HG03342 (cell line): ENCODE measurements around the gene ATE1.
"Not testable (repeated sequence)": the region's sequence is repeated elsewhere in the genome, so short reads cannot be mapped to it uniquely, and the experiment has no call there.

Source experiments
- ATAC-seq: cut with Tn5 transposase; IDR thresholded peaks from one replicate; pipeline ENCODE4 v1.9.1; 2021; ENCODE audit warnings: mild to moderate bottlenecking, moderate library complexity; ENCODE audit not compliant: unreplicated experiment

The ATE1 gene

GRCh38 chr10:121702351-121703320 is 225.2 kb downstream of the ATE1 start:
- no peak for ATAC-seq

- no peak for ATAC-seq
Measured at GRCh38 chr10:121700416-121700815, 227.4 kb downstream of the ATE1 start.

DNA sequence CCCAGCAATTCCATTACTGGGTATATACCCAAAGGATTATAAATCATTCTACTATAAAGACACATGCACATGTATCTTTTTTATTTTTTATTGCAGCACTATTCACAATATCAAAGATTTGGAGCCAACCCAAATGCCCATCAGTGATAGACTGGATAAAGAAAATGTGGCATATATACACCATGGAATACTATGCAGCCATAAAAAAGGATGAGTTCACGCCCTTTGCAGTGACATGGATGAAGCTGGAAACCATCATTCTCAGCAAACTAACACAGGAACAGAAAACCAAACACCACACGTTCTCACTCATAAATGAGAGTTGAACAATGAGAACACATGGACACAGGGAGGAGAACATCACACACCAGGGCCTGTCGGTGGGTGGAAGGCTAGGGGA is 228.1 kb downstream of the ATE1 start:
- ATAC-seq = not testable (repeated sequence)

DNA sequence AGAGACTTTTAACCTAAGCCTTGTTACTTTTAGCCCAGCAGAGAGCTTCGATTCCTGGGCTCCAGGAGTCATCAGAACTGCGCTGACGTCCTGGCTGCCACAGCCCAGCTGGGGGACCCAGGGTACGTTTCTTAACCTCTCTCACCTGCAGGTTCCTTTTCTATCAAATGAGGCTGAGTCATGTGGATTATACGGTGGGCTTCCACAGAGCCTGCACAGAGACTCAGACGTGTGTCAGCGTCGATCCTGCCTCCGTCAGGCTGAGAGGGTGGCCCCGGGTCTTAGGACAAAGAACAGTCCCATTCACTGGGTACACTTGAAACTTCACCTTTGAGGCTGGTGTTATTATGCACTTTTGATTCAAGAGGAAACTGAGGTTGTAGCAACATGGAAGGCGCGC is 228.9 kb downstream of the ATE1 start:
- no peak for ATAC-seq

DNA sequence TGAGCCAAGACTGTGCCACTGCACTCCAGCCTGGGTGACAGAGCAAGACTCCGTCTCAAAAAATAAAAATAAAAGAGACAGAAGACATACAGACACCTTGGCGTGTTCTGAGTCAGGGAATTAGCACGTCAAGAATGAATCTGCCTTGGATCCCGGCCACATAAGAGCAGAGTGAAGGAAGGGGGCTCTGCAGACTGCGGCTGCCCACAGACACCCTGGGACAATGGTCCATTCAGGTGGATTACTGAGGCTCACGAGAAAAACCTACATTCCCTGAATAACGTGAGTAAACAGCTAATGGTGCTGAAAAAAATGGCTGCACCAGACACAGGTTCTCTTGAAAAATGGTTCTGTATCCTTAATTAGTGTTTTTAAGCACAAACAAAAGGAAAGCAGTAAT is 229.5 kb downstream of the ATE1 start:
- no peak for ATAC-seq

GRCh38 chr10:121696854-121697253 is 231.0 kb downstream of the ATE1 start:
- ATAC-seq = peak; percentile 64

DNA sequence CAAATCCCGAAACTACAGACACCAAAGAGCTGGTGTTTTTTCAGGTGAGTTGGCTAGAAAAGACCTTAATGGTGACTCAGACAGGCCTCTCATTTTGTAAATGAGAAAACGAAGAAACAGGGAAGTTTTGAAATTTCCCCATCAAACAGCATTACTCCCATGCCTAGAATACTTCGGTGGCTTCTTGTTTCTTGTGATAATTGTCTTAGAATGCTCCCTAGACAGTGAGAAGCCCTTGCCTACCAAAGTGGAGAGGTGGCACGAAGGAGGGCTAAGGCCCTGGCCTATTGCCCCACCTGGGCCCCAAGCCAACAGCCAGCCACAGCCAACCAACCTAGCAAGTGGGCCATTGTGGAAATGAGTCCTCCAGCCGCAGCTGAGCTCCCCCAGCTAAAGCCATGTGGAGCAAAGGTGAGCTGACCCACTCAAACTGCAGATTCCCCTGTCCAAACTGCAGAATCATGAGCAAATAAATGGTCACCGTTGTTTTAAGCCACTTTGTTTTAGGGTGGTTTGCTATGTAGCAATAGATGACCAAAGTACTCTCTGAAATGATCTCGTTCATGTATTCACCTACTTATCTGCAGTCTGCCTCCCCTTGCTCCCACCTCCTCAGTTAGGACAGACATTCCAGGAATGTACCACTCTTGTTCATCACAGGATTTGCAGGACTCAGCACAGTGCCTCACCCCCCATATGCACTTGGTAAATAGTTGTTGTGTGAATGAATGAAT is 231.9 kb downstream of the ATE1 start:
- ATAC-seq = no peak

DNA sequence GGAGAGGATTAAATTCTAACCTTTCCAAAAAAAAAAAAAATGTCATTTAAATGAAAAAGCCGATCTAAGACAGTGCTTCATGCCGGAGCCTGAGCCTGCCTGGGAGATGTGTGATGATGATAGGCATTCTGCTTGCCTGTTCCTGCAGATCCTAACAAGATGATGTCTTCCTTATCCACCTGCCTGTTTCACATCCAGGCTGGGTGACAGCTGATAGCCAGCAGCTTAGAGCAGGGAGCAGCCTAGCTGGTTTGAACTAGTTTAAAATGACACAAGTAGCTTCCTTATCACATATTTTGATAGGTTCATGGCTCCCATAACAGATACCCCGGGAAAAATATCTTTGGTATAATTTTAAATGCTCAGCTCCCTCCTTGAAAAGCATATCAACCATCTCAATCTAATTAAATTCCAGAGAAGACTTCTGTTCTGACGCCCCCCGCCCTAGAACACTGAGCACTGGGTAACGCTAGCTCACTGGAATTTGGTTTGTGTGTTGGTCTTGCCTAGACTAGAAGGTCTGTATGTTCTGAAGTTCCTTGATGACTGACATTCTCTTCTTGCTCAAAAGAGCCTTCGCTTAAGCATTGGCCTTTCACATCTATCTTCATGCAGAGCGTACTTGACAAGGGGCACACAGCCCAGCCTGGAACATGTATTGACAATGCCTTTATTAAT is 232.7 kb downstream of the ATE1 start:
- ATAC-seq = no peak

DNA sequence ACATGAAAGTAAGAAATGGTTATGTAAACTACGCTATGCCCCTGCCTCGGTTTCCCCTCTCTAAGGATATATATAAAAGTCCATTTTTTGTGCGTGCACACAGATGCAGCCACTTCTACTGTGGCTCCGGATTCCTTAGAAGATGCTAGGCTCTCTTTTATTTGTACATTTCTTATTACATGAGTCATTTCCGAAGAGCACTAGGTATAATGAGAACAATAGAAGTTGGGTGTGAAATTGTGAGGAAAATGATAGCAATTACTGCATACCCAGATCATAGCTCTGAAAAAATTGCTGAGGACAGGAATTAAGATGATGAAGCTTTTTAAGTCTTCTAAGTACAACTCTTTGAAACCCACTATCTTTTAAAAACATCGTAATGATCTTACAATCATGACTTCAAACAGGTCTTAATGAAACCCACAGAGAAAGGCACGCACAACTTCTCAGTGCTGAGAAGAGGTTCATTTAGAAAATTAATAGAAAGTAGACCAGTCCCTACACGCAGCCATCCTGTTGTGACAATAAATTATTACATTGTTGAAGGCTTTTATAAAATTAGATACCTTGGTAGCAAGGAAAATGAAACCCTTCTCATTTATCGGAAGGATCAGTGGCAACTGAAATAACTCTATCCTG is 233.4 kb downstream of the ATE1 start:
- ATAC-seq = no peak

DNA sequence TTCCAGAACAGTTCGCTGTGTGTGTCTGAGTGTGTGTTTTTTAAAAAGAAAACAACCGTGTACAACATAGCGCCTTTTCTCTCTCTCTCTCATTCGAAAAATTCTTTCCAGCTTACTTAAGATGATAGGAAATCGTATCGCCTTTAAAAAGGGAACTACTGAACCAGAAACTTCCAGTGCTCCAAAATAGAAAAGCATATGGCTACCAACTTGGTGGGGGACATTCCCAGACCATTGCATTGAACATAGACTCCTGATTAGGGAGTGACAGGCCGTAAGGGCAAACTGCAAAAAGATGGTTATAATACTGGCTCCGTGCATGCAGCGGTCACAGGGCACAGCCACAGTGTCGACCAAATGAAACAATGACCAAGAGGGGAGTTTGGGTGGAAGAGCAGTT is 235.2 kb downstream of the ATE1 start:
- ATAC-seq = no peak

DNA sequence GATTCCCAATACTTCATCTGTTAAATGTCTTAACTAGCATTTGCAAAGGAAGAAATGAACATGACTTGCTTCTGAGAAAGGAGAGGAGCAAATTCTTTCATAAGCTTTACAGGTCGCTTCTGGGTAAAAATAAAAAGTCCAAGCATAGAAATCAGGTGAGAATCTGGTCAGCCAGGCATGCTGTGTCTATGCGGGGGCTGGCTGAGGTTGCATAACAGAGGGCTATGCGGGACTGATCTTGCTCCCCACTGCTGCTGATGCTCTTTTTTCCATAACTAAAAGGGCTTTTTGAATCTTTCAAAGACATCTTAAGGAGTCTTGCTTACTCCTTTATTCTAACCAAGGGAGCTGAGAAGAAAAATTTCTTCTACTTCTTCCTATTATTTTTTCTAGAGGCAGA is 236.9 kb downstream of the ATE1 start:
- no peak for ATAC-seq
